Parietal lobe (tissue), 2 donors: ENCODE data around the gene PCNA. TPM values are rescaled to one million over a fixed set of nuclear protein-coding genes. Genes with fewer than 3 reads are reported as not detected.

Experiments
- small RNA-seq: library from RNA; depleted of rRNA; stranded (forward); fragments of <200 nt; gene quantifications from one replicate; pipeline ENCODE3, GENCODE V24; 2014; ENCODE audit warnings: low replicate concordance
- total RNA-seq: library from RNA; depleted of rRNA; stranded (reverse); fragments of >200 nt; gene quantifications from one replicate; pipeline ENCODE4 v1.2.3, GENCODE V29; 2014

The PCNA gene
- total RNA-seq, result 45.7 TPM

GRCh38 chr20:5119435-5120184 lies at the start of gene PCNA:
Gene PCNA (minus strand): TSS chr20:5119958. CDS start chr20:5119798, 160 bp downstream.

DNA sequence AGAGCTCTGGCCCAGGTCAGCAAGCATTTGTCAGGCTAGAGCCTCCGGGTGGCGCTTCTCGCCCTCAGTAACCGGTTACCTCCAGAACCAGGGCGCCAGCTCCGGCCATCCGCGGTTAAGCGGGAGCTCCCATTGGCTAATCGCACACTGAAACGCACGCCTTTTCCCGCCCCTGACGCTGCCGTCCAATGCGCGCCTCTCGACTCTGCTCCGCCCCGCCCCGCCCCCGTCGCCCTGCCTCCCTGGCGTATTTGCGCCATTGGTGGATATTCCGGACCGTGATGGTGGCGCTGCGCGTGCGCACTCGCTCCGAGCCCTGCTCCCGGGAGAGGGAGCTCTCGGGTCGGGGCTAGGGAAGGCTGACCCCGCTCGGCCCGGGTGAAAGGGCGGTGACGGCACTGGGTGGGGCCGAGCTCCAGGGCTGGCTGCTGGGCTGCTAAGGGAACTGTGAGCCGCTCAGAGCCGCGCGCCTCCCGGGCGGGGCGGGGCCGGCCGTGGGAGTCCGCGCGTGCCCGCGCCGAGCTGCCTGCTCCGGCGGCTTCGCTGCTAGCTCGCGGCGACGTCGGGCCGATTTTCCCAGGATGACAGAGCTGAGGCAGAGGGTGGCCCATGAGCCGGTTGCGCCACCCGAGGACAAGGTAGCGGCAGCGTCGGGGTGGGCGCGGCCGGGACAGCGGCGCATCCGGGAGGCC lies 6.9 kb upstream of the PCNA start, which contains the start of gene CDS2:
Gene CDS2 (plus strand): TSS at position 497 of the 692 bp plus-strand sequence. CDS start 85 bp downstream, at position 582.

Small RNA genes lying within 50 kb of the gene (small RNA-seq; reads per million reads assigned to genes)
- gene RF00019 (not detected), gene RF00568 (not detected), gene RNA5SP474 (not detected)

Other genes starting within 250 kb of the PCNA start
- 75.4 TPM for gene SLC23A2, start 118.4 kb downstream of the PCNA start, total RNA-seq
- gene TMEM230, start 6.9 kb downstream of the PCNA start, total RNA-seq, result 59.8 TPM
- 77.9 TPM for gene CDS2, start 7.0 kb upstream of the PCNA start, total RNA-seq
- 44.8 TPM for gene PROKR2, start 197.0 kb upstream of the PCNA start, total RNA-seq